MM.1S (cell line): ENCODE data around the gene ANKDD1A.

Experiments used
- DNase-seq: peaks from one replicate; pipeline ENCODE4 v3.0.0-alpha.2; 2015
- H2AFZ ChIP-seq: fragments of 300-600 bp; sonication (generic); 2 replicates; pipeline ENCODE4 v1.6.0; 2016; ENCODE audit warnings: antibody characterized with exemption, low read length
- H3F3A ChIP-seq: fragments of 300-600 bp; sonication (generic); 2 replicates; pipeline ENCODE4 v1.6.1; 2016; ENCODE audit warnings: mild to moderate bottlenecking, antibody characterized with exemption, low read length, moderate library complexity, mixed read lengths; ENCODE audit not compliant: insufficient read depth
- H3K27ac ChIP-seq: fragments of 300-600 bp; sonication (generic); 2 replicates; pipeline ENCODE4 v1.5.1; 2016; ENCODE audit warnings: mild to moderate bottlenecking, low read length
- H3K27me3 ChIP-seq: fragments of 300-600 bp; sonication (generic); replicated peaks from 2 replicates; pipeline ENCODE4 v1.6.0; 2016; ENCODE audit warnings: low read length; ENCODE audit not compliant: insufficient read depth
- H3K36me3 ChIP-seq: fragments of 300-600 bp; sonication (generic); replicated peaks from 2 replicates; pipeline ENCODE4 v1.6.1; 2016; ENCODE audit warnings: mild to moderate bottlenecking, low read length, mixed read lengths; ENCODE audit not compliant: insufficient read depth
- H3K4me1 ChIP-seq: fragments of 300-600 bp; sonication (generic); 2 replicates; pipeline ENCODE4 v1.6.1; 2016; ENCODE audit warnings: low read length, mixed read lengths
- H3K4me2 ChIP-seq: fragments of 300-600 bp; sonication (generic); 2 replicates; pipeline ENCODE4 v1.6.0; 2016; ENCODE audit warnings: low read depth, low read length
- H3K4me3 ChIP-seq: fragments of 300-600 bp; sonication (generic); 2 replicates; pipeline ENCODE4 v1.5.1; 2016; ENCODE audit warnings: low read length, mixed read lengths
- H3K79me2 ChIP-seq: fragments of 300-600 bp; sonication (generic); 2 replicates; pipeline ENCODE4 v1.6.1; 2016; ENCODE audit warnings: mixed run types, low read length, mixed read lengths
- H3K9ac ChIP-seq: fragments of 300-600 bp; sonication (generic); 2 replicates; pipeline ENCODE4 v1.6.1; 2016; ENCODE audit warnings: low read length, mixed read lengths
- H3K9me2 ChIP-seq: fragments of 300-600 bp; sonication (generic); replicated peaks from 2 replicates; pipeline ENCODE4 v1.6.1; 2016; ENCODE audit warnings: mild to moderate bottlenecking, low read length, mixed read lengths; ENCODE audit not compliant: insufficient read depth
- H3K9me3 ChIP-seq: fragments of 300-600 bp; sonication (generic); replicated peaks from 2 replicates; pipeline ENCODE4 v1.6.1; 2016; ENCODE audit warnings: mild to moderate bottlenecking, low read length, mixed read lengths; ENCODE audit not compliant: insufficient read depth
- H4K20me1 ChIP-seq: fragments of 300-600 bp; sonication (generic); 2 replicates; pipeline ENCODE4 v1.6.1; 2016; ENCODE audit warnings: mild to moderate bottlenecking, low read length, moderate library complexity, mixed read lengths; ENCODE audit not compliant: insufficient read depth
- CTCF ChIP-seq: fragments of 300-600 bp; sonication (generic); IDR thresholded peaks from 2 replicates; pipeline ENCODE4 v1.5.1; 2016; ENCODE audit warnings: antibody characterized with exemption, low read length, mixed read lengths
- EZH2 ChIP-seq: fragments of 300-600 bp; sonication (generic); optimal IDR thresholded peaks from 2 replicates; pipeline ENCODE3; 2017; ENCODE audit warnings: low read depth, mild to moderate bottlenecking, antibody characterized with exemption, low read length, mixed read lengths
- EZH2phosphoT487 ChIP-seq: fragments of 300-600 bp; sonication (generic); IDR thresholded peaks from 2 replicates; pipeline ENCODE4 v1.6.1; 2018; ENCODE audit warnings: antibody characterized with exemption, low read length

The ANKDD1A gene

GRCh38 chr15:64864068-64864467 is 47.6 kb upstream of the ANKDD1A start:
- no peak overlapping the region for H3K4me2 ChIP-seq
- H3K79me2 ChIP-seq = peaks cover 19% of the 10 kb centered on the region
- no peaks in the 10 kb centered on the region for H3K9me3 ChIP-seq
- no peak overlapping the region for H3K9ac ChIP-seq
- no peak overlapping the region for H2AFZ ChIP-seq
- H3K9me2 ChIP-seq = no peaks in the 10 kb centered on the region
- no peak for DNase-seq
- TF ChIP-seq CTCF (no peak), EZH2phosphoT487 (no peak), EZH2 (no peak)
- H3K27me3 ChIP-seq = no peaks in the 10 kb centered on the region
- H3K27ac ChIP-seq = no peak overlapping the region
- no peaks in the 10 kb centered on the region for H4K20me1 ChIP-seq
- H3F3A ChIP-seq = no peaks in the 10 kb centered on the region
- H3K36me3 ChIP-seq = peaks cover 12% of the 10 kb centered on the region
- H3K4me3 ChIP-seq = no peak overlapping the region
- no peaks in the 10 kb centered on the region for H3K4me1 ChIP-seq

- Histone ChIP-seq H3K27ac (no peak overlapping the region), H3K4me3 (no peak overlapping the region), H3K9ac (no peak overlapping the region), H3K36me3 (peaks cover 6% of the 10 kb centered on the region), H3K9me3 (no peaks in the 10 kb centered on the region), H3K4me2 (no peak overlapping the region), H4K20me1 (no peaks in the 10 kb centered on the region), H3K79me2 (peaks cover 7% of the 10 kb centered on the region; the same call in 1 of the 2 replicates), H3F3A (no peaks in the 10 kb centered on the region), H3K9me2 (no peaks in the 10 kb centered on the region), H2AFZ (no peak overlapping the region), H3K4me1 (no peaks in the 10 kb centered on the region), H3K27me3 (no peaks in the 10 kb centered on the region)
- DNase-seq = no peak
- TF ChIP-seq CTCF (no peak), EZH2 (no peak), EZH2phosphoT487 (no peak)
Measured at GRCh38 chr15:64865126-64865997, 46.3 kb upstream of the ANKDD1A start.

GRCh38 chr15:64865998-64866520 is 45.6 kb upstream of the ANKDD1A start:
- Histone ChIP-seq H3K9ac (no peak overlapping the region), H3F3A (no peaks in the 10 kb centered on the region), H2AFZ (no peak overlapping the region), H3K36me3 (no peaks in the 10 kb centered on the region; the same call in 1 of the 2 replicates), H3K4me2 (no peak overlapping the region), H3K4me1 (no peaks in the 10 kb centered on the region), H4K20me1 (no peaks in the 10 kb centered on the region), H3K9me2 (no peaks in the 10 kb centered on the region), H3K27me3 (no peaks in the 10 kb centered on the region), H3K79me2 (0 out of 2 replicates have a peak, but pooled peaks cover under 1% of the 10 kb centered on the region), H3K4me3 (no peak overlapping the region), H3K9me3 (no peaks in the 10 kb centered on the region), H3K27ac (no peak overlapping the region)
- no peak for DNase-seq
- TF ChIP-seq EZH2phosphoT487 = no peak
- TF ChIP-seq CTCF = no peak
- no peak for TF ChIP-seq EZH2
